Posterior vena cava (tissue), 2 donors: ENCODE results near the gene MRPL3. TPM values are rescaled to one million over a fixed set of nuclear protein-coding genes. Genes with fewer than 3 reads are reported as not detected.

Experiments
- DNase-seq: peaks from one replicate; pipeline ENCODE4 v3.0.0-alpha.2; 2020; ENCODE audit warnings: low spot score
- intact Hi-C, 2 donors: fragments of 100-400 bp; cut with DNase I; formaldehyde crosslinking; loops; one replicate each; pipeline versions ENCODE4 v1.14.1 to v1.14.2; 2022 to 2023
- total RNA-seq, 2 donors: library from RNA; stranded (reverse); fragmentation: NEBNext Ultra II Directional; extraction: Animal tissue kit (Norgen Biotek cat#: 25700); gene quantifications; one replicate each; pipeline ENCODE4 v1.2.1, GENCODE V29; 2021
- donor health status: DM: yes; HTN: yes; CAD: no.
- donor health status: DM: yes; HTN: yes; CAD: no.

The MRPL3 gene
- total RNA-seq, 2 donors from 2014 or later = 56.5 to 61.4 TPM

GRCh38 chr3:131431754-131432153 lies 71.0 kb downstream of the MRPL3 start:
- intact Hi-C loops = no loop called here
- DNase-seq = no peak

- no peak for DNase-seq
- intact Hi-C loops = no loop called here
Observed at GRCh38 chr3:131427226-131427625, 75.5 kb downstream of the MRPL3 start.

- no peak for DNase-seq
- intact Hi-C loops = no loop called here
Observed at GRCh38 chr3:131421957-131422498, 80.7 kb downstream of the MRPL3 start.

GRCh38 chr3:131421301-131421700 lies 81.5 kb downstream of the MRPL3 start:
- DNase-seq = no peak
- intact Hi-C loops = no loop called here

- DNase-seq = no peak
- intact Hi-C loops = no loop called here
Observed at GRCh38 chr3:131417751-131418150, 85.0 kb downstream of the MRPL3 start.

Other genes starting within 250 kb of the MRPL3 start
- gene NUDT16, start 121.2 kb downstream of the MRPL3 start, total RNA-seq = 10 to 100 TPM; 15.8 to 30.9 TPM